ENCODE results near the gene RAPGEF4.
A peak's percentile ranks its signal among the peaks of the same experiment; 100 is the strongest.

DNA sequence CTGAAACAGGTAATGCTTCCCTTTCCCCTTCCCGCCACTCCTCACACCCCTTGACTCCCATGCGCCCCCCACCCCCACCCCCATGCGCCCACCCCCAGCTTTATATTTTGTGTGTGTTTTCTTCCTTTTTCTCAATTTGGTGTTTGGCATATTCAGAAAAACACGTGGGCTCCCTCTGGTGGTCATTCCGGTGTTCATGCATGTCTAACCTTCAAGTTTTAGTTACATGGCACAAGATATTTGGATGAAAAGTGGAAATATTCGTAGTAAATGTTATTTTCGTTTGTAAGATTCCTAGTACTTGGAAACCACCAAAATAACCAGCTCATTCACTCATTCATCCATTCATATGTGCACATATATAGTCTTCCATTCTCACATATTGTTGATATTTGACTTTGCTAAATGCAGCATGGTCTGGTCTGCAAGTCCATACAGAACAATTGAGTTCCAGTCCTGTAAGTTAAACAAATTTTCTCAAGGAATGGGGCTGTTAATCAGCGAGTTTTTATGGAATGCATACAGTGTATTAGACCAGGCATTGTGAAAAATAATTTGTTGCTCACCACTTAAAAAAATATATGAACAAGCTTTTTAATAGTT lies 196.4 kb downstream of the RAPGEF4 start:
- TF ChIP-seq CTCF (IDR thresholded peaks at IDR 0.05), result peak; percentile 49; the same call in 1 of the 2 replicates
- no peak for TF ChIP-seq ZNF532 (CRISPR knock-in tag; IDR thresholded peaks at IDR 0.05; ENCODE audit: borderline replicate concordance)
- TF ChIP-seq MXD4 (CRISPR knock-in tag; IDR thresholded peaks at IDR 0.05; ENCODE audit: borderline replicate concordance), result no peak
- TF ChIP-seq, protein P1, sequence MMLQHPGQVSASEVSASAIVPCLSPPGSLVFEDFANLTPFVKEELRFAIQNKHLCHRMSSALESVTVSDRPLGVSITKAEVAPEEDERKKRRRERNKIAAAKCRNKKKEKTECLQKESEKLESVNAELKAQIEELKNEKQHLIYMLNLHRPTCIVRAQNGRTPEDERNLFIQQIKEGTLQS (CRISPR knock-in tag; conservative IDR thresholded peaks at IDR 0.05), result no peak
- no peak for TF ChIP-seq PRDM15 (CRISPR knock-in tag; IDR thresholded peaks at IDR 0.05)
- no peak for TF ChIP-seq ZNF416 (CRISPR knock-in tag; IDR thresholded peaks at IDR 0.05)
- no peak for TF ChIP-seq SP1 (CRISPR knock-in tag; conservative IDR thresholded peaks at IDR 0.05)
- TF ChIP-seq FOXP1 (CRISPR knock-in tag; IDR thresholded peaks at IDR 0.05; ENCODE audit: borderline replicate concordance), result no peak
- TF ChIP-seq, protein P2, sequence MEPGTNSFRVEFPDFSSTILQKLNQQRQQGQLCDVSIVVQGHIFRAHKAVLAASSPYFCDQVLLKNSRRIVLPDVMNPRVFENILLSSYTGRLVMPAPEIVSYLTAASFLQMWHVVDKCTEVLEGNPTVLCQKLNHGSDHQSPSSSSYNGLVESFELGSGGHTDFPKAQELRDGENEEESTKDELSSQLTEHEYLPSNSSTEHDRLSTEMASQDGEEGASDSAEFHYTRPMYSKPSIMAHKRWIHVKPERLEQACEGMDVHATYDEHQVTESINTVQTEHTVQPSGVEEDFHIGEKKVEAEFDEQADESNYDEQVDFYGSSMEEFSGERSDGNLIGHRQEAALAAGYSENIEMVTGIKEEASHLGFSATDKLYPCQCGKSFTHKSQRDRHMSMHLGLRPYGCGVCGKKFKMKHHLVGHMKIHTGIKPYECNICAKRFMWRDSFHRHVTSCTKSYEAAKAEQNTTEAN (CRISPR knock-in tag; IDR thresholded peaks at IDR 0.05), result no peak
- no peak for TF ChIP-seq ZNF121 (CRISPR knock-in tag; IDR thresholded peaks at IDR 0.05)
